Osteocyte (in vitro differentiated cells): ENCODE measurements around the gene KRTAP1-5. TPM values are rescaled to one million over a fixed set of nuclear protein-coding genes. Genes with fewer than 3 reads are reported as not detected.

Experiments used
- DNase-seq: peaks from one replicate; pipeline ENCODE4 v3.0.0; 2021; ENCODE audit warnings: mixed read lengths; ENCODE audit not compliant: unreplicated experiment; ENCODE audit errors: extremely low spot score
- H3K27ac Mint-ChIP-seq: one replicate; pipeline ENCODE4 v1.8.0; 2021; ENCODE audit warnings: mild to moderate bottlenecking, mixed read lengths; ENCODE audit not compliant: unreplicated experiment
- H3K27me3 Mint-ChIP-seq: one replicate; pipeline ENCODE4 v1.8.0; 2021; ENCODE audit warnings: mixed read lengths; ENCODE audit not compliant: unreplicated experiment
- H3K36me3 Mint-ChIP-seq: one replicate; pipeline ENCODE4 v1.8.0; 2021; ENCODE audit warnings: mixed read lengths; ENCODE audit not compliant: unreplicated experiment
- H3K4me1 Mint-ChIP-seq: one replicate; pipeline ENCODE4 v1.8.0; 2021; ENCODE audit warnings: mixed read lengths; ENCODE audit not compliant: unreplicated experiment
- H3K4me3 Mint-ChIP-seq: one replicate; pipeline ENCODE4 v1.8.0; 2021; ENCODE audit warnings: mild to moderate bottlenecking, moderate library complexity, mixed read lengths; ENCODE audit not compliant: unreplicated experiment
- H3K9me3 Mint-ChIP-seq: one replicate; pipeline ENCODE4 v1.8.0; 2021; ENCODE audit warnings: mixed read lengths; ENCODE audit not compliant: unreplicated experiment
- CTCF ChIP-seq: fragments of 200-600 bp; sonication (generic); IDR thresholded peaks from 2 replicates; pipeline ENCODE4 v1.5.0; 2021; ENCODE audit warnings: antibody characterized with exemption, mild to moderate bottlenecking, moderate library complexity
- total RNA-seq: library from RNA; stranded (reverse); gene quantifications from 2 replicates; pipeline ENCODE4 v1.2.1, GENCODE V29; 2021

The KRTAP1-5 gene
- total RNA-seq, 1 donor from 2014 or later = not detected

- no peaks in the 10 kb centered on the region for H3K27me3 Mint-ChIP-seq
- DNase-seq = no peak
- no peak overlapping the region for H3K27ac Mint-ChIP-seq
- H3K36me3 Mint-ChIP-seq = peaks cover 2% of the 10 kb centered on the region
- no peak for TF ChIP-seq CTCF
- H3K4me3 Mint-ChIP-seq = no peak overlapping the region
- H3K4me1 Mint-ChIP-seq = peaks cover 7% of the 10 kb centered on the region
- no peaks in the 10 kb centered on the region for H3K9me3 Mint-ChIP-seq
Measured at GRCh38 chr17:41015454-41015853, 11.6 kb downstream of the KRTAP1-5 start.

- DNase-seq = no peak
- TF ChIP-seq CTCF = no peak
- Mint-ChIP-seq H3K4me3 (no peak overlapping the region), H3K9me3 (no peaks in the 10 kb centered on the region), H3K36me3 (peaks cover 2% of the 10 kb centered on the region), H3K27me3 (no peaks in the 10 kb centered on the region), H3K27ac (no peak overlapping the region), H3K4me1 (peaks cover 4% of the 10 kb centered on the region)
Measured at GRCh38 chr17:41013606-41014005, 13.4 kb downstream of the KRTAP1-5 start.

GRCh38 chr17:41013181-41013580 lies 13.8 kb downstream of the KRTAP1-5 start:
- Mint-ChIP-seq H3K27me3 (no peaks in the 10 kb centered on the region), H3K4me3 (no peak overlapping the region), H3K36me3 (peaks cover 2% of the 10 kb centered on the region), H3K27ac (no peak overlapping the region), H3K9me3 (no peaks in the 10 kb centered on the region), H3K4me1 (peaks cover 4% of the 10 kb centered on the region)
- DNase-seq = no peak
- TF ChIP-seq CTCF = no peak

- TF ChIP-seq CTCF = no peak
- Mint-ChIP-seq H3K27ac (no peak overlapping the region), H3K36me3 (peaks cover 2% of the 10 kb centered on the region), H3K4me3 (no peak overlapping the region), H3K9me3 (no peaks in the 10 kb centered on the region), H3K27me3 (no peaks in the 10 kb centered on the region), H3K4me1 (peaks cover 4% of the 10 kb centered on the region)
- DNase-seq = no peak
Measured at GRCh38 chr17:41012326-41013120, 14.5 kb downstream of the KRTAP1-5 start.

- Mint-ChIP-seq H3K4me1 (peaks cover 4% of the 10 kb centered on the region), H3K36me3 (no peaks in the 10 kb centered on the region), H3K4me3 (no peak overlapping the region), H3K9me3 (no peaks in the 10 kb centered on the region), H3K27ac (no peak overlapping the region), H3K27me3 (no peaks in the 10 kb centered on the region)
- TF ChIP-seq CTCF = no peak
- DNase-seq = no peak
Measured at GRCh38 chr17:41010441-41010840, 16.6 kb downstream of the KRTAP1-5 start.
